Liver (tissue), 9 donors: ENCODE data around the gene DGKD. TPM values are rescaled to one million over a fixed set of nuclear protein-coding genes. Genes with fewer than 3 reads are reported as not detected.

Experiments
- DNase-seq: peaks from one replicate; pipeline ENCODE4 v3.0.0-alpha.2; 2017; ENCODE audit warnings: low spot score
- H3K27ac ChIP-seq, 2 donors: one replicate each; pipeline ENCODE4 v1.7.0; 2013; ENCODE audit warnings: inconsistent platforms in 2 of 2, low read length in 2 of 2, control low read depth in 1 of 2, low read depth in 1 of 2, mild to moderate bottlenecking in 1 of 2
- H3K27me3 ChIP-seq, 4 donors: one replicate each; pipeline versions ENCODE4 v1.6.1 to v1.7.0; 2013; ENCODE audit warnings: low read length in 3 of 4, inconsistent platforms in 1 of 4, mild to moderate bottlenecking in 1 of 4, moderate library complexity in 1 of 4; ENCODE audit not compliant: control insufficient read depth in 4 of 4, insufficient read depth in 4 of 4
- H3K36me3 ChIP-seq, 4 donors: one replicate each; pipeline versions ENCODE4 v1.6.1 to v1.7.0; 2013; ENCODE audit warnings: low read length in 3 of 4, mild to moderate bottlenecking in 3 of 4, low read depth in 1 of 4, moderate library complexity in 1 of 4; ENCODE audit not compliant: control insufficient read depth in 4 of 4, insufficient read depth in 3 of 4
- H3K4me1 ChIP-seq, 4 donors: one replicate each; pipeline versions ENCODE4 v1.6.1 to v1.7.0; 2013; ENCODE audit warnings: low read length in 3 of 4, mild to moderate bottlenecking in 3 of 4, moderate library complexity in 1 of 4; ENCODE audit not compliant: control insufficient read depth in 4 of 4, insufficient read depth in 4 of 4
- H3K4me3 ChIP-seq, 3 donors: one replicate each; pipeline versions ENCODE4 v1.6.1 to v1.7.0; 2013; ENCODE audit warnings: low read length in 3 of 3, control low read depth in 1 of 3, low read depth in 1 of 3, mild to moderate bottlenecking in 1 of 3
- H3K9ac ChIP-seq, 2 donors: one replicate each; pipeline ENCODE4 v1.7.0; 2013; ENCODE audit warnings: low read length in 2 of 2, mild to moderate bottlenecking in 2 of 2, moderate library complexity in 2 of 2, control low read depth in 1 of 2, low read depth in 1 of 2
- H3K9me3 ChIP-seq, 4 donors: one replicate each; pipeline versions ENCODE4 v1.6.1 to v1.7.0; 2013; ENCODE audit warnings: low read length in 3 of 4; ENCODE audit not compliant: control insufficient read depth in 4 of 4
- CTCF ChIP-seq: fragments of 150-350 bp; IDR thresholded peaks from 2 replicates; pipeline ENCODE4 v1.5.1; 2017; ENCODE audit warnings: improper control_type of control experiment, low read depth, low read length; ENCODE audit not compliant: missing input control
- EGR1 ChIP-seq, 2 donors: IDR thresholded peaks; 2 replicates each; pipeline ENCODE4 v1.6.1; 2016 to 2018; ENCODE audit warnings: antibody characterized with exemption in 2 of 2, low read depth in 2 of 2
- FOXA1 ChIP-seq: IDR thresholded peaks from 2 replicates; pipeline ENCODE4 v1.6.1; 2016; ENCODE audit warnings: antibody characterized with exemption
- FOXA2 ChIP-seq: IDR thresholded peaks from 2 replicates; pipeline ENCODE4 v1.6.1; 2016; ENCODE audit warnings: antibody characterized with exemption
- GABPA ChIP-seq, 2 donors: IDR thresholded peaks in 1 of 2; conservative IDR thresholded peaks in 1 of 2; 2 replicates each; pipeline ENCODE4 v1.6.1; 2016; ENCODE audit warnings: antibody characterized with exemption in 2 of 2, mild to moderate bottlenecking in 1 of 2, moderate library complexity in 1 of 2
- HNF4A ChIP-seq, 2 donors: conservative IDR thresholded peaks; 2 replicates each; pipeline ENCODE4 v1.6.1; 2016; ENCODE audit warnings: antibody characterized with exemption in 2 of 2, mild to moderate bottlenecking in 2 of 2
- HNF4G ChIP-seq: IDR thresholded peaks from 2 replicates; pipeline ENCODE4 v1.6.1; 2016; ENCODE audit warnings: antibody characterized with exemption
- JUND ChIP-seq, 2 donors: IDR thresholded peaks; 2 replicates each; pipeline ENCODE4 v1.6.1; 2016; ENCODE audit warnings: antibody characterized with exemption in 2 of 2
- MAX ChIP-seq: IDR thresholded peaks from 2 replicates; pipeline ENCODE4 v1.6.1; 2016; ENCODE audit warnings: antibody characterized with exemption
- NR2F2 ChIP-seq: IDR thresholded peaks from 2 replicates; pipeline ENCODE4 v1.6.1; 2016; ENCODE audit warnings: antibody characterized with exemption
- RAD21 ChIP-seq, 2 donors: IDR thresholded peaks; 2 replicates each; pipeline ENCODE4 v1.6.1; 2016; ENCODE audit warnings: antibody characterized with exemption in 2 of 2, mild to moderate bottlenecking in 2 of 2
- RXRA ChIP-seq, 2 donors: IDR thresholded peaks; 2 replicates each; pipeline ENCODE4 v1.6.1; 2017 to 2018; ENCODE audit warnings: antibody characterized with exemption in 2 of 2, mild to moderate bottlenecking in 1 of 2
- SP1 ChIP-seq: IDR thresholded peaks from 2 replicates; pipeline ENCODE4 v1.6.1; 2018; ENCODE audit warnings: antibody characterized with exemption, mild to moderate bottlenecking
- TAF1 ChIP-seq: conservative IDR thresholded peaks from 2 replicates; pipeline ENCODE4 v1.6.1; 2016; ENCODE audit warnings: antibody characterized with exemption, mild to moderate bottlenecking
- YY1 ChIP-seq: IDR thresholded peaks from 2 replicates; pipeline ENCODE4 v1.6.1; 2016; ENCODE audit warnings: antibody characterized with exemption, mild to moderate bottlenecking
- WGBS: extraction: QIAGEN DNeasy Blood & Tissue Kit; methylation state at CpG from one replicate; pipeline ENCODE4 v1.1.7; 2013; 5-methylcytosine and 5-hydroxymethylcytosine counted together
- polyA plus RNA-seq, 2 donors: library from polyadenylated mRNA; stranded (reverse) in 1 of 2; unstranded in 1 of 2; fragments of 200-250 nt in 1 of 2; fragments of >200 nt in 1 of 2; fragmentation: Nextera tagmentation in 1 of 2; extraction: Ambion mirVana in 1 of 2; gene quantifications; one replicate each; pipeline versions ENCODE4 v1.2.1 to v1.2.3, GENCODE V29; 2013 to 2015
- total RNA-seq, 2 donors: library from RNA; depleted of rRNA; stranded (reverse); fragments of >200 nt; gene quantifications; one replicate each; pipeline ENCODE4 v1.2.3, GENCODE V29; 2014
- TF ChIP-seq, protein P1 (sequence below): IDR thresholded peaks from 2 replicates; pipeline ENCODE4 v1.6.1; 2016; ENCODE audit warnings: antibody characterized with exemption
- TF ChIP-seq, protein P2 (sequence below): IDR thresholded peaks from 2 replicates; pipeline ENCODE4 v1.6.1; 2016; ENCODE audit warnings: antibody characterized with exemption
- TF ChIP-seq, protein P3 (sequence below): IDR thresholded peaks from 2 replicates; pipeline ENCODE4 v1.6.1; 2016; ENCODE audit warnings: antibody characterized with exemption, mild to moderate bottlenecking
- donor health status: healthy.
- donor health status: healthy.
- donor health status: healthy.
- donor health status: healthy.
- donor health status: healthy.

DGKD gene
- total and polyA plus RNA-seq, 4 donors: 4.8 to 16.4 (median 8.2) TPM

DNA sequence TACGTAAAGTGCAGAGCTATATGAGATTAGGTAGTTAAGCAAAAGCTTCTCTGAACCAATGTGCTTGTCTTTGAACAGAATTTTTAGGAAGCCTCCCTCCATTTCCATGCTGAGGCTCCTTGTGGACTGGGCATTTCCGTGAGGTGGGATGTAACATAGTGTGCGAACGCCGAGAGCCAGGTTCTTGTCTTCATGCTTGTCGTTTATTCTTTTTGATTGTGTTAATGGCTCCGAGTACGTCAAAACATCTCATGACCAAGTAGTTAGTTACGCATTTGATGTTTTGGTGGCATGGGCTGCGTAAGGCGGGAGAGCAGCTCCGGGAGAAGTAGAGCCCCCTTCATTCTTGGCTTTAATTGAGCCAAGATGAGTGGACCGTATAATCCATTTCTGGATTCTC, 32.9 kb downstream of the DGKD start:
- peaks cover 0 to 31% (median 22%) of the 10 kb centered on the region in 4 donors for H3K4me1 ChIP-seq
- H3K36me3 ChIP-seq: peaks cover 0 to 2% (median 1%) of the 10 kb centered on the region in 4 donors
- no peaks in the 10 kb centered on the region for H3K27me3 ChIP-seq
- no peaks in the 10 kb centered on the region for H3K9me3 ChIP-seq
- peak overlapping the region; percentile 78 to 82 for H3K27ac ChIP-seq
- H3K4me3 ChIP-seq: no peak overlapping the region
- 92% methylated on average over 13 of the region's 13 CpGs for WGBS
- no peak for DNase-seq
- TF ChIP-seq, protein P1, sequence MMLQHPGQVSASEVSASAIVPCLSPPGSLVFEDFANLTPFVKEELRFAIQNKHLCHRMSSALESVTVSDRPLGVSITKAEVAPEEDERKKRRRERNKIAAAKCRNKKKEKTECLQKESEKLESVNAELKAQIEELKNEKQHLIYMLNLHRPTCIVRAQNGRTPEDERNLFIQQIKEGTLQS: no peak
- TF ChIP-seq, protein P2, sequence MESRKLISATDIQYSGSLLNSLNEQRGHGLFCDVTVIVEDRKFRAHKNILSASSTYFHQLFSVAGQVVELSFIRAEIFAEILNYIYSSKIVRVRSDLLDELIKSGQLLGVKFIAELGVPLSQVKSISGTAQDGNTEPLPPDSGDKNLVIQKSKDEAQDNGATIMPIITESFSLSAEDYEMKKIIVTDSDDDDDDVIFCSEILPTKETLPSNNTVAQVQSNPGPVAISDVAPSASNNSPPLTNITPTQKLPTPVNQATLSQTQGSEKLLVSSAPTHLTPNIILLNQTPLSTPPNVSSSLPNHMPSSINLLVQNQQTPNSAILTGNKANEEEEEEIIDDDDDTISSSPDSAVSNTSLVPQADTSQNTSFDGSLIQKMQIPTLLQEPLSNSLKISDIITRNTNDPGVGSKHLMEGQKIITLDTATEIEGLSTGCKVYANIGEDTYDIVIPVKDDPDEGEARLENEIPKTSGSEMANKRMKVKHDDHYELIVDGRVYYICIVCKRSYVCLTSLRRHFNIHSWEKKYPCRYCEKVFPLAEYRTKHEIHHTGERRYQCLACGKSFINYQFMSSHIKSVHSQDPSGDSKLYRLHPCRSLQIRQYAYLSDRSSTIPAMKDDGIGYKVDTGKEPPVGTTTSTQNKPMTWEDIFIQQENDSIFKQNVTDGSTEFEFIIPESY: no peak
- TF ChIP-seq HNF4A (conservative IDR thresholded peaks at IDR 0.05): no peak
- TF ChIP-seq MAX: no peak
- TF ChIP-seq EGR1 (IDR thresholded peaks at IDR 0.05; ENCODE audit: low read depth in 2 of 2): no peak
- TF ChIP-seq GABPA (IDR thresholded peaks at IDR 0.05 in 1 of 2, conservative IDR thresholded peaks at IDR 0.05 in 1 of 2): no peak
- no peak for TF ChIP-seq SP1
- peak overlapping the region in 1 of 2 donors; percentile 3 for H3K9ac ChIP-seq

GRCh38 chr2:233387667-233388528, 33.6 kb downstream of the DGKD start:
- Histone ChIP-seq H3K4me1 (peaks cover 0 to 31% (median 22%) of the 10 kb centered on the region in 4 donors), H3K27me3 (no peaks in the 10 kb centered on the region), H3K4me3 (peak overlapping the region in 2 of 3 donors; percentile 2 to 50), H3K27ac (peak overlapping the region; percentile 78 to 82), H3K9me3 (no peaks in the 10 kb centered on the region), H3K9ac (peak overlapping the region in 1 of 2 donors; percentile 83), H3K36me3 (peaks cover 0 to 3% (median 1%) of the 10 kb centered on the region in 4 donors)
- DNase-seq: peak; percentile 64
- TF ChIP-seq MAX: peak; percentile 91
- TF ChIP-seq YY1: peak; percentile 66
- TF ChIP-seq RAD21 (IDR thresholded peaks at IDR 0.05): peak; percentile 2 to 31
- no peak for TF ChIP-seq FOXA2
- TF ChIP-seq HNF4A (conservative IDR thresholded peaks at IDR 0.05): peak; percentile 89 to 92
- TF ChIP-seq, protein P3, sequence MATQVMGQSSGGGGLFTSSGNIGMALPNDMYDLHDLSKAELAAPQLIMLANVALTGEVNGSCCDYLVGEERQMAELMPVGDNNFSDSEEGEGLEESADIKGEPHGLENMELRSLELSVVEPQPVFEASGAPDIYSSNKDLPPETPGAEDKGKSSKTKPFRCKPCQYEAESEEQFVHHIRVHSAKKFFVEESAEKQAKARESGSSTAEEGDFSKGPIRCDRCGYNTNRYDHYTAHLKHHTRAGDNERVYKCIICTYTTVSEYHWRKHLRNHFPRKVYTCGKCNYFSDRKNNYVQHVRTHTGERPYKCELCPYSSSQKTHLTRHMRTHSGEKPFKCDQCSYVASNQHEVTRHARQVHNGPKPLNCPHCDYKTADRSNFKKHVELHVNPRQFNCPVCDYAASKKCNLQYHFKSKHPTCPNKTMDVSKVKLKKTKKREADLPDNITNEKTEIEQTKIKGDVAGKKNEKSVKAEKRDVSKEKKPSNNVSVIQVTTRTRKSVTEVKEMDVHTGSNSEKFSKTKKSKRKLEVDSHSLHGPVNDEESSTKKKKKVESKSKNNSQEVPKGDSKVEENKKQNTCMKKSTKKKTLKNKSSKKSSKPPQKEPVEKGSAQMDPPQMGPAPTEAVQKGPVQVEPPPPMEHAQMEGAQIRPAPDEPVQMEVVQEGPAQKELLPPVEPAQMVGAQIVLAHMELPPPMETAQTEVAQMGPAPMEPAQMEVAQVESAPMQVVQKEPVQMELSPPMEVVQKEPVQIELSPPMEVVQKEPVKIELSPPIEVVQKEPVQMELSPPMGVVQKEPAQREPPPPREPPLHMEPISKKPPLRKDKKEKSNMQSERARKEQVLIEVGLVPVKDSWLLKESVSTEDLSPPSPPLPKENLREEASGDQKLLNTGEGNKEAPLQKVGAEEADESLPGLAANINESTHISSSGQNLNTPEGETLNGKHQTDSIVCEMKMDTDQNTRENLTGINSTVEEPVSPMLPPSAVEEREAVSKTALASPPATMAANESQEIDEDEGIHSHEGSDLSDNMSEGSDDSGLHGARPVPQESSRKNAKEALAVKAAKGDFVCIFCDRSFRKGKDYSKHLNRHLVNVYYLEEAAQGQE: peak; percentile 63
- peak; percentile 57 for TF ChIP-seq HNF4G
- TF ChIP-seq RXRA (IDR thresholded peaks at IDR 0.05): peak; percentile 80 to 81
- TF ChIP-seq EGR1 (IDR thresholded peaks at IDR 0.05; ENCODE audit: low read depth in 2 of 2): peak in 1 of 2 donors; percentile 26
- TF ChIP-seq, protein P1: no peak
- peak; percentile 22 to 34 for TF ChIP-seq JUND (IDR thresholded peaks at IDR 0.05)
- peak; percentile 95 for TF ChIP-seq SP1
- no peak for TF ChIP-seq TAF1
- peak in 1 of 2 donors; percentile 25 for TF ChIP-seq GABPA (IDR thresholded peaks at IDR 0.05 in 1 of 2, conservative IDR thresholded peaks at IDR 0.05 in 1 of 2)
- TF ChIP-seq, protein P2: peak; percentile 48
- TF ChIP-seq FOXA1: no peak
- TF ChIP-seq NR2F2: peak; percentile 83
- TF ChIP-seq CTCF: no peak
- WGBS: 24% methylated on average over 25 of the region's 25 CpGs
